MM.1S (cell line): Measurements from ENCODE around the gene OXSR1.

Experiments
- DNase-seq: peaks from one replicate; pipeline ENCODE4 v3.0.0-alpha.2; 2015
- H2AFZ ChIP-seq: fragments of 300-600 bp; sonication (generic); 2 replicates; pipeline ENCODE4 v1.6.0; 2016; ENCODE audit warnings: antibody characterized with exemption, low read length
- H3F3A ChIP-seq: fragments of 300-600 bp; sonication (generic); 2 replicates; pipeline ENCODE4 v1.6.1; 2016; ENCODE audit warnings: mild to moderate bottlenecking, antibody characterized with exemption, low read length, moderate library complexity, mixed read lengths; ENCODE audit not compliant: insufficient read depth
- H3K27ac ChIP-seq: fragments of 300-600 bp; sonication (generic); 2 replicates; pipeline ENCODE4 v1.5.1; 2016; ENCODE audit warnings: mild to moderate bottlenecking, low read length
- H3K27me3 ChIP-seq: fragments of 300-600 bp; sonication (generic); replicated peaks from 2 replicates; pipeline ENCODE4 v1.6.0; 2016; ENCODE audit warnings: low read length; ENCODE audit not compliant: insufficient read depth
- H3K36me3 ChIP-seq: fragments of 300-600 bp; sonication (generic); replicated peaks from 2 replicates; pipeline ENCODE4 v1.6.1; 2016; ENCODE audit warnings: mild to moderate bottlenecking, low read length, mixed read lengths; ENCODE audit not compliant: insufficient read depth
- H3K4me1 ChIP-seq: fragments of 300-600 bp; sonication (generic); 2 replicates; pipeline ENCODE4 v1.6.1; 2016; ENCODE audit warnings: low read length, mixed read lengths
- H3K4me2 ChIP-seq: fragments of 300-600 bp; sonication (generic); 2 replicates; pipeline ENCODE4 v1.6.0; 2016; ENCODE audit warnings: low read depth, low read length
- H3K4me3 ChIP-seq: fragments of 300-600 bp; sonication (generic); 2 replicates; pipeline ENCODE4 v1.5.1; 2016; ENCODE audit warnings: low read length, mixed read lengths
- H3K79me2 ChIP-seq: fragments of 300-600 bp; sonication (generic); 2 replicates; pipeline ENCODE4 v1.6.1; 2016; ENCODE audit warnings: mixed run types, low read length, mixed read lengths
- H3K9ac ChIP-seq: fragments of 300-600 bp; sonication (generic); 2 replicates; pipeline ENCODE4 v1.6.1; 2016; ENCODE audit warnings: low read length, mixed read lengths
- H3K9me2 ChIP-seq: fragments of 300-600 bp; sonication (generic); replicated peaks from 2 replicates; pipeline ENCODE4 v1.6.1; 2016; ENCODE audit warnings: mild to moderate bottlenecking, low read length, mixed read lengths; ENCODE audit not compliant: insufficient read depth
- H3K9me3 ChIP-seq: fragments of 300-600 bp; sonication (generic); replicated peaks from 2 replicates; pipeline ENCODE4 v1.6.1; 2016; ENCODE audit warnings: mild to moderate bottlenecking, low read length, mixed read lengths; ENCODE audit not compliant: insufficient read depth
- H4K20me1 ChIP-seq: fragments of 300-600 bp; sonication (generic); 2 replicates; pipeline ENCODE4 v1.6.1; 2016; ENCODE audit warnings: mild to moderate bottlenecking, low read length, moderate library complexity, mixed read lengths; ENCODE audit not compliant: insufficient read depth
- CTCF ChIP-seq: fragments of 300-600 bp; sonication (generic); IDR thresholded peaks from 2 replicates; pipeline ENCODE4 v1.5.1; 2016; ENCODE audit warnings: antibody characterized with exemption, low read length, mixed read lengths
- EZH2 ChIP-seq: fragments of 300-600 bp; sonication (generic); optimal IDR thresholded peaks from 2 replicates; pipeline ENCODE3; 2017; ENCODE audit warnings: low read depth, mild to moderate bottlenecking, antibody characterized with exemption, low read length, mixed read lengths
- EZH2phosphoT487 ChIP-seq: fragments of 300-600 bp; sonication (generic); IDR thresholded peaks from 2 replicates; pipeline ENCODE4 v1.6.1; 2018; ENCODE audit warnings: antibody characterized with exemption, low read length

The OXSR1 gene

GRCh38 chr3:38207254-38208003, 42.1 kb downstream of the OXSR1 start:
- H3K9me3 ChIP-seq = no peaks in the 10 kb centered on the region
- H3K4me1 ChIP-seq = no peaks in the 10 kb centered on the region
- DNase-seq = no peak
- no peak overlapping the region for H2AFZ ChIP-seq
- no peak overlapping the region for H3K9ac ChIP-seq
- TF ChIP-seq CTCF (no peak), EZH2phosphoT487 (no peak), EZH2 (no peak)
- no peak overlapping the region for H3K4me3 ChIP-seq
- no peaks in the 10 kb centered on the region for H3K9me2 ChIP-seq
- peaks cover 12% of the 10 kb centered on the region for H3K79me2 ChIP-seq
- no peak overlapping the region for H3K4me2 ChIP-seq
- no peak overlapping the region for H3K27ac ChIP-seq
- no peaks in the 10 kb centered on the region for H3F3A ChIP-seq
- no peaks in the 10 kb centered on the region for H3K36me3 ChIP-seq
- no peaks in the 10 kb centered on the region for H3K27me3 ChIP-seq
- no peaks in the 10 kb centered on the region for H4K20me1 ChIP-seq

GRCh38 chr3:38210141-38210757, 44.9 kb downstream of the OXSR1 start:
- Histone ChIP-seq H3K4me2 (no peak overlapping the region), H3K9ac (no peak overlapping the region), H3K27me3 (no peaks in the 10 kb centered on the region), H3K36me3 (no peaks in the 10 kb centered on the region), H3K9me3 (no peaks in the 10 kb centered on the region), H3K4me1 (no peaks in the 10 kb centered on the region), H4K20me1 (no peaks in the 10 kb centered on the region), H2AFZ (no peak overlapping the region), H3K4me3 (no peak overlapping the region), H3K27ac (no peak overlapping the region), H3F3A (no peaks in the 10 kb centered on the region), H3K79me2 (peaks cover 26% of the 10 kb centered on the region), H3K9me2 (no peaks in the 10 kb centered on the region)
- TF ChIP-seq CTCF (no peak), EZH2 (no peak), EZH2phosphoT487 (no peak)
- DNase-seq = no peak

GRCh38 chr3:38212141-38212540, 46.8 kb downstream of the OXSR1 start:
- no peaks in the 10 kb centered on the region for H3K36me3 ChIP-seq
- no peak overlapping the region for H3K4me3 ChIP-seq
- no peaks in the 10 kb centered on the region for H3K9me3 ChIP-seq
- no peak for TF ChIP-seq EZH2
- no peak for TF ChIP-seq CTCF
- TF ChIP-seq EZH2phosphoT487 = no peak
- no peaks in the 10 kb centered on the region for H3K9me2 ChIP-seq
- H3K9ac ChIP-seq = no peak overlapping the region
- DNase-seq = no peak
- H3K4me1 ChIP-seq = no peaks in the 10 kb centered on the region
- H3K27me3 ChIP-seq = no peaks in the 10 kb centered on the region
- H3K4me2 ChIP-seq = no peak overlapping the region
- no peaks in the 10 kb centered on the region for H3F3A ChIP-seq
- no peaks in the 10 kb centered on the region for H4K20me1 ChIP-seq
- no peak overlapping the region for H2AFZ ChIP-seq
- H3K27ac ChIP-seq = no peak overlapping the region
- peaks cover 26% of the 10 kb centered on the region for H3K79me2 ChIP-seq
